Measurements from ENCODE around the gene CRIP3.

DNA sequence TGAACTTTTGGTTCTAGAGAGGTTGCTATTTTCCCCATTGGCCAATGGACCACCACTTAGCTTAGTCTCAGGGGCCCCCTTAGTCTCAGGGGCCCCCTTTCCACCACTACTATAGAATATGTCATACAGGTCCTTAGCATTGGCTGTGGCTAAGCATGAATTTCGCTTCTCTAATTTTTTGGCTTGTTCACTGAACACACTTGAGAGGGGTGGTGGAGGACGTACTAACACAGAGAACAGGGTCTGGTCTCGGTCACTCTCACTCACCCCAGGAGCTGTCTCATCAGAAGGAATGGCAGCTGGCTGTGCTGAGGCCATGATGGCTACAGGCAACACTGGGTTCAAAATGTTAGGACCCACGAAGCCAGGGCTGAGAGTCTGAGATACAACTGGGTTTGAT, 30.5 kb upstream of the CRIP3 start:
- TF ChIP-seq, protein P1, sequence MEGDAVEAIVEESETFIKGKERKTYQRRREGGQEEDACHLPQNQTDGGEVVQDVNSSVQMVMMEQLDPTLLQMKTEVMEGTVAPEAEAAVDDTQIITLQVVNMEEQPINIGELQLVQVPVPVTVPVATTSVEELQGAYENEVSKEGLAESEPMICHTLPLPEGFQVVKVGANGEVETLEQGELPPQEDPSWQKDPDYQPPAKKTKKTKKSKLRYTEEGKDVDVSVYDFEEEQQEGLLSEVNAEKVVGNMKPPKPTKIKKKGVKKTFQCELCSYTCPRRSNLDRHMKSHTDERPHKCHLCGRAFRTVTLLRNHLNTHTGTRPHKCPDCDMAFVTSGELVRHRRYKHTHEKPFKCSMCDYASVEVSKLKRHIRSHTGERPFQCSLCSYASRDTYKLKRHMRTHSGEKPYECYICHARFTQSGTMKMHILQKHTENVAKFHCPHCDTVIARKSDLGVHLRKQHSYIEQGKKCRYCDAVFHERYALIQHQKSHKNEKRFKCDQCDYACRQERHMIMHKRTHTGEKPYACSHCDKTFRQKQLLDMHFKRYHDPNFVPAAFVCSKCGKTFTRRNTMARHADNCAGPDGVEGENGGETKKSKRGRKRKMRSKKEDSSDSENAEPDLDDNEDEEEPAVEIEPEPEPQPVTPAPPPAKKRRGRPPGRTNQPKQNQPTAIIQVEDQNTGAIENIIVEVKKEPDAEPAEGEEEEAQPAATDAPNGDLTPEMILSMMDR (IDR thresholded peaks at IDR 0.05): no peak
- no peak for TF ChIP-seq EP300 (IDR thresholded peaks at IDR 0.05)
